ENCODE data around the gene CSNK2A3. TPM values are rescaled to one million over a fixed set of nuclear protein-coding genes. Genes with fewer than 3 reads are reported as not detected.
A peak's percentile ranks its signal among the peaks of the same experiment; 100 is the strongest.

Gene CSNK2A3
- total and polyA plus RNA-seq, 2 experiments from 2014 or later: 0.91 to 4.1 TPM

DNA sequence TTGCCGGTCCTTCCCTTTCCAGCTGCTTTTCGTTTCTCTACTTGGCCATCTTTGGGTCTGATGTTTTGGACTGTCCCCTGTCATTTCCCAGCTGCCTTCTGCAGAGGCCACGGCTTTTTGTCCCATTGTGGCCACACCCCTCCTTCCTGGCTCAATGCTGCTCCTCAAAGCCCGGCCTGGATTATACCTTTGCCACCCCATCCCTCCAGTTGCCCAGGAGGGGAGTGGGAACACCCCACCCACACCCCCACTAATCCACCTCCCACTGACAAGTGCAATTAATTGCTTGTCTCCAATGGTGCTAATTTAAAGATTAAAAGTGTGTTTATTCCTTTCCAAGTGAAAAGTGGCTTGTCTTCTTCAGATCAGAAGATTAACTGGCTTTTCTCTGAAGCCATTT lies 34.2 kb upstream of the CSNK2A3 start:
- H3K9me3 Mint-ChIP-seq: peaks cover 6% of the 10 kb centered on the region; the same call in 1 of the 3 replicates
- Histone ChIP-seq H3K27ac (ENCODE audit: low read depth) (no peak overlapping the region), H3K9me2 (ENCODE audit: insufficient read depth) (peaks cover 16% of the 10 kb centered on the region; the same call in 1 of the 2 replicates), H3K27me3 (ENCODE audit: insufficient read depth) (no peaks in the 10 kb centered on the region), H3F3A (replicated peaks; ENCODE audit: low read depth) (no peaks in the 10 kb centered on the region), H4K20me1 (replicated peaks; ENCODE audit: insufficient read depth) (no peaks in the 10 kb centered on the region; the same call in 1 of the 2 replicates), H3K4me1 (ENCODE audit: insufficient read depth) (peaks cover 6% of the 10 kb centered on the region), H3K79me2 (replicated peaks; ENCODE audit: insufficient read depth) (no peaks in the 10 kb centered on the region), H2AFZ (no peak overlapping the region), H3K36me3 (ENCODE audit: insufficient read depth) (no peaks in the 10 kb centered on the region), H3K4me2 (0 out of 2 replicates have a peak overlapping the region, but pooled peaks have one; percentile 60), H3K4me3 (no peak overlapping the region)
- DNase-seq (ENCODE audit: low spot score) (no peak), ATAC-seq (no peak)
- peaks cover 21% of the 10 kb centered on the region for H3K4me1 Mint-ChIP-seq
- peaks cover 8% of the 10 kb centered on the region for H3K27me3 Mint-ChIP-seq (ENCODE audit: insufficient read depth, low read depth, poor library complexity)
- no peaks in the 10 kb centered on the region for H3K36me3 Mint-ChIP-seq (ENCODE audit: low read depth)
- H3K27ac Mint-ChIP-seq: no peak overlapping the region
- no peak overlapping the region for H3K4me3 Mint-ChIP-seq
- TF ChIP-seq ZNF331 (CRISPR knock-in tag; IDR thresholded peaks at IDR 0.05; ENCODE audit: low read depth) (no peak), REST (IDR thresholded peaks at IDR 0.05; ENCODE audit: unreplicated experiment) (no peak), NANOG (IDR thresholded peaks at IDR 0.05; ENCODE audit: borderline replicate concordance) (no peak), ZNF462 (CRISPR knock-in tag; IDR thresholded peaks at IDR 0.05) (no peak), EZH2 (IDR thresholded peaks at IDR 0.05; ENCODE audit: low read depth, unreplicated experiment) (no peak), CREB1 (CRISPR knock-in tag; IDR thresholded peaks at IDR 0.05; ENCODE audit: low read depth) (no peak), EZH2phosphoT487 (IDR thresholded peaks at IDR 0.05; ENCODE audit: unreplicated experiment) (no peak), POLR2AphosphoS5 (IDR thresholded peaks at IDR 0.05; ENCODE audit: low read depth) (no peak), STAT1 (IDR thresholded peaks at IDR 0.05; ENCODE audit: unreplicated experiment) (no peak)
- TF ChIP-seq, protein P1, sequence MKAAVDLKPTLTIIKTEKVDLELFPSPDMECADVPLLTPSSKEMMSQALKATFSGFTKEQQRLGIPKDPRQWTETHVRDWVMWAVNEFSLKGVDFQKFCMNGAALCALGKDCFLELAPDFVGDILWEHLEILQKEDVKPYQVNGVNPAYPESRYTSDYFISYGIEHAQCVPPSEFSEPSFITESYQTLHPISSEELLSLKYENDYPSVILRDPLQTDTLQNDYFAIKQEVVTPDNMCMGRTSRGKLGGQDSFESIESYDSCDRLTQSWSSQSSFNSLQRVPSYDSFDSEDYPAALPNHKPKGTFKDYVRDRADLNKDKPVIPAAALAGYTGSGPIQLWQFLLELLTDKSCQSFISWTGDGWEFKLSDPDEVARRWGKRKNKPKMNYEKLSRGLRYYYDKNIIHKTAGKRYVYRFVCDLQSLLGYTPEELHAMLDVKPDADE (IDR thresholded peaks at IDR 0.05): no peak

All from GM23338 (cell line).